ENCODE results near the gene TMEM183A.
A peak's percentile ranks its signal among the peaks of the same experiment; 100 is the strongest.

TMEM183A gene

GRCh38 chr1:203036135-203036534 lies 29.0 kb downstream of the TMEM183A start:
- H3K27me3 Mint-ChIP-seq (ENCODE audit: low read depth), result peaks cover 2% of the 10 kb centered on the region
- H3K27ac Mint-ChIP-seq, result peak overlapping the region; percentile 22 to 79 (median 78)
- TF ChIP-seq CTCF (IDR thresholded peaks at IDR 0.05; ENCODE audit: unreplicated experiment in 3 of 3), result no peak
- H3K4me1 Mint-ChIP-seq, result peaks cover 80% of the 10 kb centered on the region
- H3K36me3 Mint-ChIP-seq (ENCODE audit: low read depth), result peaks cover 5% of the 10 kb centered on the region
- H3K9me3 Mint-ChIP-seq, result no peaks in the 10 kb centered on the region
- peak overlapping the region in 1 of 3 experiments; percentile 46 for H3K4me3 Mint-ChIP-seq

- Mint-ChIP-seq H3K27ac (peak overlapping the region; percentile 22 to 79 (median 78)), H3K9me3 (no peaks in the 10 kb centered on the region), H3K4me3 (peak overlapping the region in 2 of 3 experiments; percentile 3 to 46), H3K4me1 (peaks cover 80% of the 10 kb centered on the region), H3K27me3 (ENCODE audit: low read depth) (no peaks in the 10 kb centered on the region), H3K36me3 (ENCODE audit: low read depth) (peaks cover 5% of the 10 kb centered on the region)
- TF ChIP-seq CTCF (IDR thresholded peaks at IDR 0.05; ENCODE audit: unreplicated experiment in 3 of 3), result no peak
Observed at GRCh38 chr1:203036537-203036936, 29.4 kb downstream of the TMEM183A start.

- no peak for TF ChIP-seq CTCF (IDR thresholded peaks at IDR 0.05; ENCODE audit: unreplicated experiment in 3 of 3)
- Mint-ChIP-seq H3K4me3 (peak overlapping the region in 2 of 3 experiments; percentile 4 to 24), H3K9me3 (no peaks in the 10 kb centered on the region), H3K27me3 (ENCODE audit: low read depth) (no peaks in the 10 kb centered on the region), H3K27ac (peak overlapping the region in 2 of 3 experiments; percentile 72 to 86), H3K36me3 (ENCODE audit: low read depth) (peaks cover 5% of the 10 kb centered on the region), H3K4me1 (peaks cover 83% of the 10 kb centered on the region)
Observed at GRCh38 chr1:203037509-203038190, 30.5 kb downstream of the TMEM183A start.

- peak overlapping the region in 2 of 3 experiments; percentile 29 to 59 for H3K4me3 Mint-ChIP-seq
- H3K27me3 Mint-ChIP-seq (ENCODE audit: low read depth), result peaks cover 1% of the 10 kb centered on the region
- H3K9me3 Mint-ChIP-seq, result no peaks in the 10 kb centered on the region
- peaks cover 5% of the 10 kb centered on the region for H3K36me3 Mint-ChIP-seq (ENCODE audit: low read depth)
- peak overlapping the region in 2 of 3 experiments; percentile 72 to 86 for H3K27ac Mint-ChIP-seq
- TF ChIP-seq CTCF (IDR thresholded peaks at IDR 0.05; ENCODE audit: unreplicated experiment in 3 of 3), result no peak
- H3K4me1 Mint-ChIP-seq, result peaks cover 83% of the 10 kb centered on the region
Observed at GRCh38 chr1:203038217-203038741, 31.1 kb downstream of the TMEM183A start.

GRCh38 chr1:203038891-203039608 lies 31.9 kb downstream of the TMEM183A start:
- H3K36me3 Mint-ChIP-seq (ENCODE audit: low read depth), result peaks cover 5% of the 10 kb centered on the region
- peaks cover 3% of the 10 kb centered on the region for H3K27me3 Mint-ChIP-seq (ENCODE audit: low read depth)
- TF ChIP-seq CTCF (IDR thresholded peaks at IDR 0.05; ENCODE audit: unreplicated experiment in 3 of 3), result peak; percentile 90 to 94 (median 93)
- H3K4me3 Mint-ChIP-seq, result peak overlapping the region in 2 of 3 experiments; percentile 13 to 37
- H3K9me3 Mint-ChIP-seq, result no peaks in the 10 kb centered on the region
- H3K27ac Mint-ChIP-seq, result peak overlapping the region; percentile 44 to 74 (median 72)
- H3K4me1 Mint-ChIP-seq, result peaks cover 81% of the 10 kb centered on the region
